ENCODE data around the gene COMMD4. TPM values are rescaled to one million over a fixed set of nuclear protein-coding genes. Genes with fewer than 3 reads are reported as not detected.
"Not testable (repeated sequence)": the region's sequence is repeated elsewhere in the genome, so short reads cannot be mapped to it uniquely, and the experiment has no call there.

Gene COMMD4
- total RNA-seq, 1 donor from 2014 or later = 41.3 TPM

GRCh38 chr15:75306188-75306587, 29.7 kb upstream of the COMMD4 start:
- FAIRE-seq = no peak
- no peaks in the 10 kb centered on the region for H3K27me3 ChIP-seq (ENCODE audit: control insufficient read depth, insufficient read depth, low read length)
- no peak overlapping the region for H3K4me3 ChIP-seq (ENCODE audit: low read depth, low read length)
- DNase-seq (ENCODE audit: low read depth) = no peak
- H3K36me3 ChIP-seq (ENCODE audit: control insufficient read depth, insufficient read depth, low read length) = no peaks in the 10 kb centered on the region
- TF ChIP-seq CTCF (IDR thresholded peaks at IDR 0.05; ENCODE audit: insufficient read depth, low read length, severe bottlenecking) = no peak

GRCh38 chr15:75307778-75308390, 28.0 kb upstream of the COMMD4 start:
- Histone ChIP-seq H3K36me3 (ENCODE audit: control insufficient read depth, insufficient read depth, low read length) (no peaks in the 10 kb centered on the region), H3K4me3 (ENCODE audit: low read depth, low read length) (no peak overlapping the region), H3K27me3 (ENCODE audit: control insufficient read depth, insufficient read depth, low read length) (no peaks in the 10 kb centered on the region)
- DNase-seq (ENCODE audit: low read depth) = peak; percentile 46
- TF ChIP-seq CTCF (IDR thresholded peaks at IDR 0.05; ENCODE audit: insufficient read depth, low read length, severe bottlenecking) = peak; percentile 74
- FAIRE-seq = no peak

- Histone ChIP-seq H3K4me3 (ENCODE audit: low read depth, low read length) (no peak overlapping the region), H3K36me3 (ENCODE audit: control insufficient read depth, insufficient read depth, low read length) (no peaks in the 10 kb centered on the region), H3K27me3 (ENCODE audit: control insufficient read depth, insufficient read depth, low read length) (no peaks in the 10 kb centered on the region)
- no peak for FAIRE-seq
- no peak for DNase-seq (ENCODE audit: low read depth)
- no peak for TF ChIP-seq CTCF (IDR thresholded peaks at IDR 0.05; ENCODE audit: insufficient read depth, low read length, severe bottlenecking)
Measured at GRCh38 chr15:75309711-75310110, 26.2 kb upstream of the COMMD4 start.

GRCh38 chr15:75312548-75312947, 23.3 kb upstream of the COMMD4 start:
- FAIRE-seq = not testable (repeated sequence)

GRCh38 chr15:75313116-75313845, 22.6 kb upstream of the COMMD4 start:
- TF ChIP-seq CTCF (IDR thresholded peaks at IDR 0.05; ENCODE audit: insufficient read depth, low read length, severe bottlenecking) = no peak
- Histone ChIP-seq H3K36me3 (ENCODE audit: control insufficient read depth, insufficient read depth, low read length) (no peaks in the 10 kb centered on the region), H3K4me3 (ENCODE audit: low read depth, low read length) (no peak overlapping the region), H3K27me3 (ENCODE audit: control insufficient read depth, insufficient read depth, low read length) (no peaks in the 10 kb centered on the region)
- DNase-seq (ENCODE audit: low read depth) (no peak), FAIRE-seq (no peak)

More at GRCh38 chr15:75312548-75312947, 23.3 kb upstream of the COMMD4 start:
- H3K27me3 ChIP-seq (ENCODE audit: control insufficient read depth, insufficient read depth, low read length); H3K36me3 ChIP-seq (ENCODE audit: control insufficient read depth, insufficient read depth, low read length); H3K4me3 ChIP-seq (ENCODE audit: low read depth, low read length): not testable (repeated sequence)
- DNase-seq (ENCODE audit: low read depth) = peak; percentile 73

- no peak for TF ChIP-seq CTCF (IDR thresholded peaks at IDR 0.05; ENCODE audit: insufficient read depth, low read length, severe bottlenecking)
- no peak overlapping the region for H3K4me3 ChIP-seq (ENCODE audit: low read depth, low read length)
- DNase-seq (ENCODE audit: low read depth) = no peak
- no peaks in the 10 kb centered on the region for H3K36me3 ChIP-seq (ENCODE audit: control insufficient read depth, insufficient read depth, low read length)
- FAIRE-seq = no peak
- H3K27me3 ChIP-seq (ENCODE audit: control insufficient read depth, insufficient read depth, low read length) = no peaks in the 10 kb centered on the region
Measured at GRCh38 chr15:75314552-75315290, 21.1 kb upstream of the COMMD4 start.

- DNase-seq (ENCODE audit: low read depth); H3K4me3 ChIP-seq (ENCODE audit: low read depth, low read length); FAIRE-seq; H3K36me3 ChIP-seq (ENCODE audit: control insufficient read depth, insufficient read depth, low read length); H3K27me3 ChIP-seq (ENCODE audit: control insufficient read depth, insufficient read depth, low read length): not testable (repeated sequence)
Measured at GRCh38 chr15:75319231-75319897, 16.5 kb upstream of the COMMD4 start.

Data from bronchial epithelial cell (primary cell).